AG04450 (cell line): ENCODE results near the gene CDK13. TPM values are rescaled to one million over a fixed set of nuclear protein-coding genes. Genes with fewer than 3 reads are reported as not detected.
A peak's percentile ranks its signal among the peaks of the same experiment; 100 is the strongest.

Experiments
- CTCF ChIA-PET: fragments of 300-600, 350-600 bp; formaldehyde crosslinking; extraction: SDS; loops from one replicate; lab custom pipeline; 2022; ENCODE audit warnings: antibody characterized with exemption, inconsistent platforms; lab: Charles Lee
- POLR2A ChIA-PET: fragments of 350-600 bp; formaldehyde crosslinking; extraction: SDS; loops from one replicate; lab custom pipeline; 2021; ENCODE audit warnings: antibody characterized with exemption, inconsistent platforms; lab: Yijun Ruan, JAX
- DNase-seq: peaks from one replicate; pipeline ENCODE4 v3.0.0-alpha.2; 2011; ENCODE audit warnings: low read depth, low spot score
- H3K27ac ChIP-seq: one replicate; pipeline ENCODE4 v1.5.1; 2012; ENCODE audit warnings: low read depth, low read length, control low read depth
- H3K27me3 ChIP-seq: one replicate; pipeline ENCODE4 v1.6.0; 2012; ENCODE audit warnings: low read length; ENCODE audit not compliant: control insufficient read depth, insufficient read depth
- H3K4me3 ChIP-seq: 2 replicates; pipeline ENCODE4 v1.5.1; 2011; ENCODE audit warnings: mild to moderate bottlenecking, low read depth, low read length, control low read depth
- H3K9me3 ChIP-seq: 2 replicates; pipeline ENCODE4 v1.5.1; 2012; ENCODE audit warnings: low read length; ENCODE audit not compliant: control insufficient read depth, insufficient read depth
- polyA plus RNA-seq: library from polyadenylated mRNA; depleted of rRNA; stranded (reverse); fragments of >200 nt; gene quantifications from 2 replicates; pipeline ENCODE4 v1.2.3, GENCODE V29; 2011
- TF ChIP-seq, protein P1 (sequence below): IDR thresholded peaks from 2 replicates; pipeline ENCODE4 v1.5.1; 2011; ENCODE audit warnings: low read depth, low read length, control low read depth, inconsistent platforms

CDK13 gene
- polyA plus RNA-seq, 1 experiment = 44.2 TPM

DNA sequence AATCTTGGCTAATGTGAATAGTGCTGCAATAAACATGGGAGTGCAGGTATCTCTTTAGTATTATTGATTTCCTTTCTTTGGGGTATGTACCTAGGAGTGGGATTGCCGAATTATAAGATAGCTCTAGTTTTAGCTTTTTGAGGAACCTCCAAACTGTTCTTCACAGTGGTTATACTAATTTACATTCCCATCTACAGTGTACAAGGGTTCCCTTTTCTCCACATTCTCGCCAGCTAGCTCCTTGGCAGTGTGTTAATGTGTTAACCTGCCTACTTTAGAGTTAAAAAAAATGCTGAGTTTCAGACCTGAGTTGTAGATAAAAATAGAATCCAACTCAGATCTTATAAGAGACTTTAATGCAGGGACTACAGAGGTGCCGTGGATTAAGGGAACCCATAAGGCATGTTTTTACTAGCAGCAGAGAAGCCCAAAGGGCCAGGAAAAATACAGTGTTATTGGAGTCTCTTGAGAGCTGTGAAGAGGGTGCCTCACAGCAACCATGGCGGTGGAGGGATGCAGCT, 35.4 kb downstream of the CDK13 start:
- DNase-seq = no peak
- Histone ChIP-seq H3K27ac (peak overlapping the region; percentile 2), H3K9me3 (no peaks in the 10 kb centered on the region; the same call in 1 of the 2 replicates), H3K27me3 (no peaks in the 10 kb centered on the region), H3K4me3 (no peak overlapping the region)
- CTCF ChIA-PET = no interaction called here
- POLR2A ChIA-PET = interaction anchor here (0.7 kb wide), 1 partner anchor 360 kb away, joined by 3 read pairs; no protein-coding TSS in a partner anchor
- TF ChIP-seq, protein P1, sequence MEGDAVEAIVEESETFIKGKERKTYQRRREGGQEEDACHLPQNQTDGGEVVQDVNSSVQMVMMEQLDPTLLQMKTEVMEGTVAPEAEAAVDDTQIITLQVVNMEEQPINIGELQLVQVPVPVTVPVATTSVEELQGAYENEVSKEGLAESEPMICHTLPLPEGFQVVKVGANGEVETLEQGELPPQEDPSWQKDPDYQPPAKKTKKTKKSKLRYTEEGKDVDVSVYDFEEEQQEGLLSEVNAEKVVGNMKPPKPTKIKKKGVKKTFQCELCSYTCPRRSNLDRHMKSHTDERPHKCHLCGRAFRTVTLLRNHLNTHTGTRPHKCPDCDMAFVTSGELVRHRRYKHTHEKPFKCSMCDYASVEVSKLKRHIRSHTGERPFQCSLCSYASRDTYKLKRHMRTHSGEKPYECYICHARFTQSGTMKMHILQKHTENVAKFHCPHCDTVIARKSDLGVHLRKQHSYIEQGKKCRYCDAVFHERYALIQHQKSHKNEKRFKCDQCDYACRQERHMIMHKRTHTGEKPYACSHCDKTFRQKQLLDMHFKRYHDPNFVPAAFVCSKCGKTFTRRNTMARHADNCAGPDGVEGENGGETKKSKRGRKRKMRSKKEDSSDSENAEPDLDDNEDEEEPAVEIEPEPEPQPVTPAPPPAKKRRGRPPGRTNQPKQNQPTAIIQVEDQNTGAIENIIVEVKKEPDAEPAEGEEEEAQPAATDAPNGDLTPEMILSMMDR = no peak

GRCh38 chr7:39987641-39988347, 37.7 kb downstream of the CDK13 start:
- ChIA-PET CTCF (no interaction called here), POLR2A (no interaction called here)
- Histone ChIP-seq H3K27me3 (no peaks in the 10 kb centered on the region), H3K4me3 (no peak overlapping the region), H3K9me3 (no peaks in the 10 kb centered on the region), H3K27ac (no peak overlapping the region)
- TF ChIP-seq, protein P1 = no peak
- DNase-seq = no peak

DNA sequence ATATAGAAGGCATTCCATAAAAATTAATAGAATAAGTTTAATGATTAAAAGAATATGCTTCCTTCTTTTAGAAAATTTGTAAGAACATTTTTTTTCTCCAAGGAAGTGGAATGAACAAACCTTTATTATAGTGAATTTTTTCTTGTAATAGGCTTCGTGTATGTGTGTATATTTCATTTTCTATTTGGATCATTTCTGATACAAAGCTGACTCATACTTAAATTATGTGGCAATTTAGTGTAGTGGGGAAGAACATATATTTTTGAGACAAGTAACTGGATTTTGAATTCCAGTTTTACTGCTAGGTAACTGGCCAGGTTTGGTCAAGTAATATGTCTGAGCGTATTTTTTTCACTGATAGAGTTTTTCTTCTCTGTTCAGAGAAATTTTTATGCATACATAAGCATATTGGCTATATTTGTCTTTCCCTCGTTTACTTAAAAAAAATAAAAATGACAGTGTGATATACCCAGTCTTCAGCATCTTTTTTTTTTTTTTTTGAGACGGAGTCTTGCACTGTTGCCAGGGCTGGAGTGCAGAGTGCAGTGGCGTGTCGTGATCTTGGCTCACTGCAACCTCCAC, 50.8 kb downstream of the CDK13 start:
- no peak for DNase-seq
- Histone ChIP-seq H3K4me3 (no peak overlapping the region), H3K27me3 (no peaks in the 10 kb centered on the region), H3K27ac (no peak overlapping the region), H3K9me3 (no peaks in the 10 kb centered on the region)
- CTCF ChIA-PET = interaction anchor here (0.6 kb wide), 2 partner anchors 11 to 64 kb away, joined by 4 to 9 read pairs; no protein-coding TSS in a partner anchor
- TF ChIP-seq, protein P1 = no peak
- POLR2A ChIA-PET = no interaction called here

GRCh38 chr7:40001649-40002048, 51.6 kb downstream of the CDK13 start:
- POLR2A ChIA-PET = no interaction called here
- Histone ChIP-seq H3K27ac (no peak overlapping the region), H3K27me3 (no peaks in the 10 kb centered on the region), H3K9me3 (no peaks in the 10 kb centered on the region), H3K4me3 (no peak overlapping the region)
- CTCF ChIA-PET = no interaction called here
- no peak for DNase-seq
- TF ChIP-seq, protein P1 = no peak

DNA sequence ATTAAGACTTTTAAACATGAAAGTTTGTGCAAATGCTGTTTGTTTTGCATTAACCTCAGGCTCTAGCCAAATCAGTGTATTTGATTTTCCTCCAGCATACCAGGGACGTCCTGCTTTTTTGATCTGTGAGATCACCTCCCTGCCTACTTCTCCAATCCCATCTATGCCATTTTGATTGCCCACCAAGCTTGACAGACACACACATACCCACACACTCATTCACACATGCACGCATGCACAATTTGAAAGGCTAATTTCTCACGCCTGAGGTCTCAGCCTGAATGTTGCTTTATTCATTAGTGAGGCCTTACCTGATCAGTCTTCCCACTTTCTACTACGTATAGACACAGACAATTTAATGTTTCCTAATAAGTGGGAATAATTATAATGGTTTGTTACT, 53.5 kb downstream of the CDK13 start:
- CTCF ChIA-PET = interaction anchor here (1.4 kb wide), 1 partner anchor 107 kb away, joined by 3 read pairs; no protein-coding TSS in a partner anchor
- TF ChIP-seq, protein P1 = no peak
- no peak for DNase-seq
- no peaks in the 10 kb centered on the region for H3K27me3 ChIP-seq
- no peaks in the 10 kb centered on the region for H3K9me3 ChIP-seq
- POLR2A ChIA-PET = no interaction called here
- H3K27ac ChIP-seq = no peak overlapping the region
- no peak overlapping the region for H3K4me3 ChIP-seq
